Heart left ventricle (tissue), 16 donors: ENCODE measurements around the gene FOXF2. TPM values are rescaled to one million over a fixed set of nuclear protein-coding genes. Genes with fewer than 3 reads are reported as not detected.

ENCODE experiments used
- ATAC-seq, 4 donors: fragments of 200-7000 bp; cut with Tn5 transposase; one replicate each; pipeline ENCODE4 v1.9.1; 2020 to 2022; ENCODE audit warnings: moderate library complexity in 4 of 4, mild to moderate bottlenecking in 3 of 4, moderate number of reproducible peaks in 1 of 4
- DNase-seq, 5 donors: peaks; one replicate each; pipeline ENCODE4 v3.0.0-alpha.2; 2020
- H3K27ac ChIP-seq, 12 donors: fragments of 200-600 bp; sonication (generic) in 4 of 12; one replicate each; pipeline versions ENCODE4 v1.5.0 to v1.8.0; 2016 to 2022; ENCODE audit warnings: mild to moderate bottlenecking in 2 of 12
- H3K27me3 ChIP-seq, 9 donors: fragments of 200-600 bp; sonication (generic) in 2 of 9; one replicate each; pipeline versions ENCODE4 v1.5.1 to v1.8.0; 2016 to 2022; ENCODE audit warnings: mild to moderate bottlenecking in 3 of 9
- H3K36me3 ChIP-seq, 9 donors: fragments of 200-600 bp; sonication (generic) in 2 of 9; one replicate each; pipeline versions ENCODE4 v1.5.0 to v1.8.0; 2018 to 2022; ENCODE audit warnings: mild to moderate bottlenecking in 2 of 9
- H3K4me1 ChIP-seq, 12 donors: fragments of 200-600 bp; sonication (generic) in 4 of 12; one replicate each; pipeline versions ENCODE4 v1.5.0 to v1.8.0; 2016 to 2022; ENCODE audit warnings: mild to moderate bottlenecking in 3 of 12
- H3K4me3 ChIP-seq, 12 donors: fragments of 200-600 bp; sonication (generic) in 4 of 12; one replicate each; pipeline versions ENCODE4 v1.5.0 to v1.8.0; 2017 to 2022; ENCODE audit warnings: mild to moderate bottlenecking in 9 of 12, moderate library complexity in 4 of 12
- H3K9me3 ChIP-seq, 12 donors: fragments of 200-600 bp; sonication (generic) in 4 of 12; one replicate each; pipeline versions ENCODE4 v1.5.0 to v1.8.0; 2016 to 2022; ENCODE audit warnings: mild to moderate bottlenecking in 1 of 12
- POLR2A ChIP-seq, 2 donors: fragments of 450-650 bp; IDR thresholded peaks; one replicate each; pipeline ENCODE4 v1.6.1; 2017; ENCODE audit warnings: antibody characterized with exemption in 2 of 2, mild to moderate bottlenecking in 2 of 2, moderate library complexity in 2 of 2
- WGBS, 4 donors: extraction: QIAGEN DNeasy Blood & Tissue Kit in 2 of 4; methylation state at CpG; one replicate each; pipeline versions ENCODE4 v1.1.5 to v1.1.7; 2013 to 2018; 5-methylcytosine and 5-hydroxymethylcytosine counted together
- intact Hi-C, 10 donors: fragments of 100-400 bp; cut with DNase I; formaldehyde crosslinking; loops; one replicate each; pipeline versions ENCODE4 v1.11.1 to v1.14.2; 2022
- polyA plus RNA-seq, 2 donors: library from polyadenylated mRNA; stranded (reverse); fragments of 200-250 nt; gene quantifications; one replicate each; pipeline ENCODE4 v1.2.3, GENCODE V29; 2013
- total RNA-seq, 9 donors: library from RNA; depleted of rRNA in 2 of 9; stranded (reverse); fragments of >200 nt in 2 of 9; fragmentation: NEBNext Ultra II Directional in 3 of 9; extraction: Animal tissue kit (Norgen Biotek cat#: 25700) in 3 of 9; gene quantifications; one replicate each; pipeline versions ENCODE4 v1.1.0 to v1.2.4, GENCODE V29; 2016 to 2023
- TF ChIP-seq, protein P1 (sequence below), 12 donors: fragments of 200-600 bp; sonication (generic) in 4 of 12; IDR thresholded peaks; one replicate each; pipeline versions ENCODE4 v1.5.0 to v1.8.0; 2018 to 2022; ENCODE audit warnings: antibody characterized with exemption in 12 of 12, mild to moderate bottlenecking in 5 of 12
- donor health status: ischemic (EF 13 %, LVEDD 7.1; RV severe dilation, severe dysfunction).
- donor health status: healthy with polysubstance abuse.
- donor health status: DM: no; HTN: yes; CAD: no.
- donor health status: DM: no; HTN: no; CAD: no.
- donor health status: ischemic (EF 25% LVEDD 6.9; RV normal size, moderate dysfunction).
- donor health status: ischemic (EF 25% LVEDD 5.7; RV mildly dilated, moderate dysfunction).
- donor health status: healthy.
- donor health status: DM: yes; HTN: yes; CAD: no.
- donor health status: ischemic (EF 35%, LVEDD 5.7; RV mildly dilated, moderate dysfunction).
- donor health status: nonischemic (EF 11% LVEDD 7.7; RV severe dilation, severe dysfunction).
- donor health status: DM: yes; HTN: yes; CAD: no.
- donor health status: PGD.
- donor health status: ischemic (EF 29% LVEDD 5.4; RV normal size, mild dysfunction).
- donor health status: nonischemic (EF 23%, LVEDD 6.1; RV moderate dilation, normal function).

Gene FOXF2
- total and polyA plus RNA-seq, 11 donors: 0.09 to 0.35 (median 0.16) TPM; not detected in 2

DNA sequence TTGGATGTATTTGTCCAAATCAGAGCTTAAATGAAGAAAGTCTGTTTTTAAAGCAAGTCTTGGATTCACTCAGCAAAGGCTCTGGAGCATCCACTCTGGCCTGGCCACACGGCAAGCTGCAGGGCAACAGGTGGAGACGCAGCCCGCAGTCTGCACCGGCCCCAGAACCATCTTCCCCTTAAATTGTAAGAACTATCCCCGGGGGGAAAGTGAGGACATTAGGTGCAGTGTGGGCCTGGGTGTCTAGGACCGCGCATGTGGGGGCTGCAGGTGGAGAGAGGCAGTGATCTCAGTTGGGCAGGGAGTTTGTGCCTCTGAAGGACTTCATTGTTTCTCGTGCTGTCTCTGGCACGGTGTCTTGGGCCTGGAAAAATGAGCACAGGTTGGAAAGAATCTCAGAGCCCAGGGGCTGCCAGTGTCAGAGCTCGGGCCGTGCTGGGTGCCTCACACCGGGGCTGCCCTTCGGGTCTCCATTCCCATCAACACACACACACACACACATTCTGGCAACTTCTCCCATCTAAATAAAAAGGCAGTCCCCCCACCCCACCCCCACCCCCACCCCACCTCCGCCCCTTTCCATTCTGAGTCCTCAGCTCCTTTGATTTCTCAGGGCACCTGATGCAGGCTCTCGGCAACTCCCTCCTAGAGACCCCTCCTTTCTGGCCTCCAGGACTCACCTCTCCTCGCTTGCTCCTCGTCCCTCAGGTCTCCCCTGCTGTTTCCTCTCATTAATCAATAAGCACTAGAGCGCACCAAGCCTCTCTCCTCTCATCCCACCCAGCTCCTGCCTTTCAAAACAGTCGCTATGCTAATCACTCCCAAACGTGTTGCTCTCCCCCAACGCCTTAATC is 48.4 kb downstream of the FOXF2 start:
- intact Hi-C loops: loop anchor here in 7 of 10 donors (5.0 to 10.0 kb wide), 5 partner anchors 640 to 1250 kb away; no protein-coding TSS in a partner anchor
- Histone ChIP-seq H3K36me3 (no peaks in the 10 kb centered on the region), H3K27ac (no peak overlapping the region), H3K27me3 (peaks cover 0 to 58% (median 23%) of the 10 kb centered on the region in 9 donors), H3K4me3 (no peak overlapping the region), H3K9me3 (no peaks in the 10 kb centered on the region), H3K4me1 (peaks cover 0 to 5% (median 0%) of the 10 kb centered on the region in 12 donors)
- no peak for DNase-seq
- 54 to 65% (median 56%) methylated on average over 19 to 21 of the region's 21 CpGs for WGBS, 4 donors
- ATAC-seq: no peak
- TF ChIP-seq POLR2A (IDR thresholded peaks at IDR 0.05): no peak
- TF ChIP-seq, protein P1, sequence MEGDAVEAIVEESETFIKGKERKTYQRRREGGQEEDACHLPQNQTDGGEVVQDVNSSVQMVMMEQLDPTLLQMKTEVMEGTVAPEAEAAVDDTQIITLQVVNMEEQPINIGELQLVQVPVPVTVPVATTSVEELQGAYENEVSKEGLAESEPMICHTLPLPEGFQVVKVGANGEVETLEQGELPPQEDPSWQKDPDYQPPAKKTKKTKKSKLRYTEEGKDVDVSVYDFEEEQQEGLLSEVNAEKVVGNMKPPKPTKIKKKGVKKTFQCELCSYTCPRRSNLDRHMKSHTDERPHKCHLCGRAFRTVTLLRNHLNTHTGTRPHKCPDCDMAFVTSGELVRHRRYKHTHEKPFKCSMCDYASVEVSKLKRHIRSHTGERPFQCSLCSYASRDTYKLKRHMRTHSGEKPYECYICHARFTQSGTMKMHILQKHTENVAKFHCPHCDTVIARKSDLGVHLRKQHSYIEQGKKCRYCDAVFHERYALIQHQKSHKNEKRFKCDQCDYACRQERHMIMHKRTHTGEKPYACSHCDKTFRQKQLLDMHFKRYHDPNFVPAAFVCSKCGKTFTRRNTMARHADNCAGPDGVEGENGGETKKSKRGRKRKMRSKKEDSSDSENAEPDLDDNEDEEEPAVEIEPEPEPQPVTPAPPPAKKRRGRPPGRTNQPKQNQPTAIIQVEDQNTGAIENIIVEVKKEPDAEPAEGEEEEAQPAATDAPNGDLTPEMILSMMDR (IDR thresholded peaks at IDR 0.05): no peak

DNA sequence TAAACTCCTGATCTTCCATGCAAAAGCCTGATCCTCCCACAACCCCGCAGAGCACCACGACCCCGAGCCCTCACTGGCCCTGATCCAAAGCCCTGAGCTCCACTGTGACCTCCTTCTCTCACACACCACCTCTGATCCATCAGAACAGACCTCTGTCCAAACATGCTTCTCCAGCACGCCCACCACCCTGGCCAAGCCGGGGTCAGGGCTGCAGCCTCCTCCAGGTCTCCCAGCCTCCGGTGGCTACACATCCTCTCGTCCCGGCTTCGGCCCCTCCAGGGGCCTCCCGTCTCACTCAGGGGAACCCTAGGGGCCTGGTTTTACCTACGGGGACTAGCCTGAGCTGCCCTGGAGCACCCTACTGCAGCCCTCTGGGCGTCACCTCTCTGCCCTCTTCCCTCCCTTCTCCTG is 49.1 kb downstream of the FOXF2 start:
- WGBS, 4 donors: 50 to 62% (median 55%) methylated on average over 12 of the region's 12 CpGs
- TF ChIP-seq, protein P1 (IDR thresholded peaks at IDR 0.05): no peak
- no peak for TF ChIP-seq POLR2A (IDR thresholded peaks at IDR 0.05)
- peak in 1 of 4 donors; percentile 33 for ATAC-seq
- Histone ChIP-seq H3K9me3 (no peaks in the 10 kb centered on the region), H3K4me1 (peaks cover 0 to 5% (median 0%) of the 10 kb centered on the region in 12 donors), H3K27ac (no peak overlapping the region), H3K4me3 (no peak overlapping the region), H3K27me3 (peaks cover 0 to 58% (median 23%) of the 10 kb centered on the region in 9 donors), H3K36me3 (no peaks in the 10 kb centered on the region)
- no peak for DNase-seq
- intact Hi-C loops: loop anchor here in 7 of 10 donors (5.0 to 10.0 kb wide), 5 partner anchors 641 to 1251 kb away; no protein-coding TSS in a partner anchor

DNA sequence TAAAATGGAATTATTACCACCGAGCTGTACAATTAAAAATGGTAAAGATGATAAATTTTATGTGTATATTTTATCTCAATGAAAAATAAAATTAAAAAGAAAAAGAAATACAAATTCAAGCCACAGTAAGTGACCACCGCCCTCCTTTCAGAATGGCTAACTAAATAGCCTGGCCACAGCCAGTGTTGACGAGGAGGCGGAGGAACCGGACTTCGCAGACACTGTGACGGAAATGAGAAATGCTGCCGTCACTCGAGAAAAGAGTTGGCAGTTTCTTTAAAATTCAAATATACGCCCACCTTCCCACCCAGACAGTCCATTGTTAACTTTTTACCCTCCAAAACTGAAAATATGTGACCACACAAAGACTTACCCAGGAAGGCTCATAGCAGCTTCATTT is 50.0 kb downstream of the FOXF2 start:
- Histone ChIP-seq H3K9me3 (no peaks in the 10 kb centered on the region), H3K27me3 (peaks cover 0 to 58% (median 23%) of the 10 kb centered on the region in 9 donors), H3K36me3 (no peaks in the 10 kb centered on the region), H3K4me1 (peaks cover 0 to 5% (median 0%) of the 10 kb centered on the region in 12 donors), H3K27ac (no peak overlapping the region), H3K4me3 (no peak overlapping the region)
- ATAC-seq (no peak), DNase-seq (no peak)
- intact Hi-C loops: loop anchor here in 7 of 10 donors (5.0 to 10.0 kb wide), 5 partner anchors 642 to 1252 kb away; no protein-coding TSS in a partner anchor
- WGBS, 4 donors: 53 to 68% (median 64%) methylated on average over 10 of the region's 10 CpGs
- TF ChIP-seq, protein P1 (IDR thresholded peaks at IDR 0.05): no peak
- TF ChIP-seq POLR2A (IDR thresholded peaks at IDR 0.05): no peak

DNA sequence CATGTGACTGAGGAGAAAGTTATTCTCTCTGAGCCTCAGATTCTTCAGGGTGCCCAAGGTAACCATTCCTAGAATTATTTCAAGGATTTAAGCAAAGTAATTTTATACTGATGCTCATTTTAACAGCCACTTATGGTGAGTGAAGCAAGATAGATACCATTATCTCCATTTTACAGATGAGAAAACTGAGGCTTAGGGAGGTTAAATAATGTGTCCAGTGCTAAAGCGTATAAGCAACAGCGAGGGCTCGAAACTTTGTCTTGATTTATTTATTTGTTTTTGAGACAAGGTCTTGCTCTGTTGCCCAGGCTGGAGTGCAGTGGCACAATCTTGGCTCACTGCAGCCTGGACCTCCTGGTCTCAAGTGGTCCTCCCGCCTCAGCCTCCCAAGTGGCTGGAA is 53.6 kb downstream of the FOXF2 start:
- peaks cover 0 to 33% (median 13%) of the 10 kb centered on the region in 9 donors for H3K27me3 ChIP-seq
- no peak for TF ChIP-seq POLR2A (IDR thresholded peaks at IDR 0.05)
- TF ChIP-seq, protein P1 (IDR thresholded peaks at IDR 0.05): no peak
- no peaks in the 10 kb centered on the region for H3K36me3 ChIP-seq
- H3K4me1 ChIP-seq: no peaks in the 10 kb centered on the region
- intact Hi-C loops: no loop called here
- ATAC-seq (no peak), DNase-seq (no peak)
- H3K4me3 ChIP-seq: no peak overlapping the region
- H3K9me3 ChIP-seq: no peaks in the 10 kb centered on the region
- H3K27ac ChIP-seq: no peak overlapping the region
- WGBS, 4 donors: 49 to 88% (median 72%) methylated on average over 4 of the region's 4 CpGs
